ES-I3 (cell line): Measurements from ENCODE around the gene SAPCD2.

ENCODE experiments used
- H3K36me3 ChIP-seq: 2 replicates; pipeline ENCODE4 v1.6.1; 2013; ENCODE audit warnings: mild to moderate bottlenecking, low read length, control low read depth, moderate library complexity; ENCODE audit not compliant: insufficient read depth
- H3K4me1 ChIP-seq: 2 replicates; pipeline ENCODE4 v1.6.1; 2013; ENCODE audit warnings: mild to moderate bottlenecking, control low read depth, low read length; ENCODE audit not compliant: insufficient read depth
- H3K9ac ChIP-seq: 2 replicates; pipeline ENCODE4 v1.6.1; 2013; ENCODE audit warnings: low read depth, mild to moderate bottlenecking, low read length, moderate library complexity
- H3K9me3 ChIP-seq: 2 replicates; pipeline ENCODE4 v1.6.1; 2013; ENCODE audit warnings: mild to moderate bottlenecking, low read length, moderate library complexity; ENCODE audit not compliant: control insufficient read depth, insufficient read depth

SAPCD2 gene

DNA sequence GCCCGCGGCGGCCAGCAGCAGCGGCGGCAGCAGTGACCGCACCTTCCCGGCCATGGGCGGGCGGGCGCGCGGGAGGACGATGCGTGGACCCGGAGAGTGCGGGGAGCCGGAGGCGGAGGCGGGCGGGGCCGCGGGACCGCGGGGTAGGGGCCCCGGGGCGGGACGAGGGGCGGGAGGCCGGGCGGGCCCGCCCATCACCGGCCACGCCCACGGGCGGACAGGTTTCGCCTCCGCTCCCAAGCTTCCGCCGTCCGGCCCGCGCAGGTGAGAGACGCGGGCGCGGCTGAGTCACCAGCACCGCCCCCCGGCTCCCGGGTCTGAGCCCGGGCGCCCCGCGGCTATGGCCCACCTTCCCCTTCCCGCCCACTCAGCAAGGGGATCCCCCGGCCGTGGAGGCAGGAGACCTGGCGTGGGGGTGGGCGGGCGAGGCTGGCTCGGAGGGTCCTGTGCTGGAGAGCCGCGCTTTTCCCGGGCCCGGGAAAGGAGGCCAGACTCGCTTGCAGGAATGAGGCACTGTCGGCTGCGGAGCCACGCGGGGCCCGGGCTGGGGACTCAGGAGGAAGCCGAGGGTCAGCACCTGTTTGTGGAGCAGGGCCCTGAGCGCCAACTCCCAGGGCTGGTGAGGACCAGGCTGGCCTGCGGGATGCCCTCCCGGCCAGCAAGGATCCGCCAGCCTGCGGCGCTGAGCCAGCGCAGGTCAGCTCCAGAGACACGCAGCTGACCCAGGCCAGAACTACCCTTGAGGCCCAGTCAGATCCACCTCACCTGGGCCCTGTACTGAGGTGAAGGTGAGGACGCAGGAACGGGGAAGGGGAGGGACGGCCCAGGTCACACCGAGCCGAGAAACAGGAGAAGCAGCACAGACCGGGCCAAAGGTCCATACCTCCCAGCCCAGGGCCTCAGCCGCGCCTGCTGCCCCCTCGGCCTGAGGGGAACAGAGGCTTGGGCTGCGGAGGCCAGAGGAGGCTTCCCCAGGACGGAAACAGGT is 16.1 kb downstream of the SAPCD2 start, which contains the start of gene ENTPD2:
ENTPD2 (minus strand) TSS at position 118 of the 988 bp plus-strand sequence; CDS start at position 54, 64 bp downstream.
- no peaks in the 10 kb centered on the region; the same call in 1 of the 2 replicates for H3K4me1 ChIP-seq
- peak within 1 kb of the TSS; percentile 44 for H3K9ac ChIP-seq
- no peaks in the 10 kb centered on the region for H3K36me3 ChIP-seq
- H3K9me3 ChIP-seq, result no peaks in the 10 kb centered on the region

DNA sequence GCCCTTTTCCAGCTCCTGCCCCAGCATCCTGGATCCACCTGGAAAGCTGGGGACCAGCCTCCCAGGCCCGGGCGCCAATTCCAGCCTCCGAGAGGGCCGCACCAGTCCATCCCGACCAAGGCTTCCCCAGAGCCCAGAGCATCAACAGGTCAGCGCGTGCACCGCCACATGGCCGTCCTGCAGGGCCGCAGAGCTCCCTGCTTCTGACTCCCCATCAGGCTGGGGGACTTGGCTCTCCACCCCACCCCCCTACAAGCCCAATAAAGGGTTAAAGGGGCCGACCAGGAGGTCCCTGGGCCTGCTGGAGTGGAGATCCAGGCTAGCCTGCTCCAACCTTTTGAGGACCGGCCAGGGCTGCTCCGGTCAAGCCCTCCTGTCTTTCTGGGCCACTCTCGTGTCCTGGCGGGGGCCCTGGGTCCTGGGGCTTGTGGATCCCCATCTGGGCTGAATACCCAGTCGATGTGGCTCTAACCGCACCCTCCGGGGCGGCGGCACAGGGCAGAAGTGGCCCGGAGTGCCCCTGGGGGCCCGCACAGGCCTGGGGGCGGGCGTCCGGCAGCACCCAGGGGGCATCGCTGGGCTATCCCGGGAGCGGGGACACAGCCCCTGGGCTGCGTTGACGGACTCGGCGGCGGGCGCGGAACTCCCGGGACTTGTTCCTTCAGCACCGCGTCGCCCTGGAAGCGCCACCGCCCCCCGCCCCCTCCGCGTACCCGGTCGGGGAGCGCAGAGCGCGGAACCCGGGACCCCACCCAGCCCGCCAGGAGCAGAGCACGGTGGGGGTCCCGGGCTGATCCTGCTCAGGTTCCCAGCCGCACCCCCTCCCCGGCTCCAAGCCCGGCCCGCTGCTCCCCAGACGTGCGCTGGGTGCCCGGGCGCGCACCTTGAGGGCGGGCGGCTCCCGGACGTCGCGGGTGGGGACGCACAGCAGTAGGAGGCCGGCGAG is 17.1 kb downstream of the SAPCD2 start:
- Histone ChIP-seq H3K9me3 (no peaks in the 10 kb centered on the region), H3K36me3 (no peaks in the 10 kb centered on the region), H3K4me1 (no peaks in the 10 kb centered on the region; the same call in 1 of the 2 replicates), H3K9ac (peak overlapping the region; percentile 44; the same call in 1 of the 2 replicates)

DNA sequence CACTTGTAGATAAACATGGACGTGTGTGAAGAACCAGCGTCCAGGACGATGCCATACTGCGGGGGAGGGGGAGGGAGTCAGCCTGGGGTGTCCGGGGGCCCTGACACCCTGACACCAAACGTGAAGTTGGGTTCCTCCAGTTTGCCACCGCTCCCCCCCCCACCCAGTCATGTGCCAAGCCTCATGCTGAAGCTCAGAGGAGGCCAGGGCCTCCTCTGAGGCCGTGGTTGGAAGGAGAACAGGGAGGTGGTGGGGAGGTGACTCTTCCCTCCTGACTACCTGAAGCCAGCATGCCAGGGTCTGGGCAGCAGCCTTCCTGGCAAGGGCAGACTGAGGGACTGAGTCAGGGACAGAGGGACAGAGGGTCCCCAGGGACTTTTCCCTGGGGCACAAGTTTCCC is 18.1 kb downstream of the SAPCD2 start:
- H3K9ac ChIP-seq, result no peak overlapping the region
- H3K36me3 ChIP-seq, result no peaks in the 10 kb centered on the region
- H3K4me1 ChIP-seq, result no peaks in the 10 kb centered on the region; the same call in 1 of the 2 replicates
- H3K9me3 ChIP-seq, result no peaks in the 10 kb centered on the region

DNA sequence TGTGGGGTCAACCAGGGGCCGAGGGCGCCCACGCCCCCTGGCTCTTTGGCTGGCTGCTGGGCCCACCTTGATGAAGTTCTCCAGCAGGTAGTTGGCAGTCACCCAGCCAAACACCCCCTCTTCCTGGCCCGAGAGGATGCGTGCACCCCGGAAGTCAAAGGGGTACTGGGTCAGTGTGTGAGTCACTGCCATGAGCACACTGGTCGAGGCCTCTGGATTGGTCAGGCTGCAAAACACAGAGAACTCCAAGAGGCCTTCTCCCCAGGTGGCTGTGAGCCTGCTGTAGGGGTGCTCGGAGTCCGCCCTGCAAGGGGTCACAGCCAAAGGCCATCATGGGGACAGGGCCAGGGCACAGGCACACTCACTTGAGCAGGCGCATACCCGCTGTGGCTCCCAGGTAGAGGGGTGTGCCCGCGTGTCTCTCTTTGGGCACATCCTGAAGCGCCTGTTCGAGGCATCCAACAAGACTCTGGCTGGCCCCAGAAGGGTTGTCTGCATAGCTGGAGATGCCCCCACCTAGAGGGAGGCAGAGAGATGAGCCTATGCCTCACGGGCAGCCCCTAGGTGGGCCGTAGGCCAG is 19.1 kb downstream of the SAPCD2 start:
- H3K4me1 ChIP-seq, result no peaks in the 10 kb centered on the region; the same call in 1 of the 2 replicates
- H3K9me3 ChIP-seq, result no peaks in the 10 kb centered on the region
- no peak overlapping the region for H3K9ac ChIP-seq
- H3K36me3 ChIP-seq, result no peaks in the 10 kb centered on the region

DNA sequence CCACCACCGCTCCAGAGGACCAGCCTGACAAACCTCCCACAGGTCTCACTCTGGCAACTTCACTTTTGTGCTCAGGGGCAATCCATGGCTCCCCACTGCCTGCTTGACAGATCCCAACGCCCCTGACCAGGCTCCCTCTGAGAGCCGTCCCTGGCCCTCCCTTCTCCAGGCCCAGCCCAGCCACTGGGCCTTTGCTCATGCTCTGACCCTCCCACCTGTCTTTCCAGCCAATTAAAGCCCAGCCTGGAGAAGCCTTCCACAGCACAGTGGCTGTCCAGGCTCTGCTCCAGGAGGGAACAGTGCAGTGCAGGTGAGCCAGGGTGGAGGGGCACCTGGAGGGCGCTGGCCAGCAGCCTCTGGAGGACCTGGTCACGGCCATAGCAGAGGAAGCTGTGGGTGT is 19.8 kb downstream of the SAPCD2 start:
- Histone ChIP-seq H3K9me3 (no peaks in the 10 kb centered on the region), H3K9ac (no peak overlapping the region), H3K36me3 (no peaks in the 10 kb centered on the region), H3K4me1 (no peaks in the 10 kb centered on the region; the same call in 1 of the 2 replicates)

DNA sequence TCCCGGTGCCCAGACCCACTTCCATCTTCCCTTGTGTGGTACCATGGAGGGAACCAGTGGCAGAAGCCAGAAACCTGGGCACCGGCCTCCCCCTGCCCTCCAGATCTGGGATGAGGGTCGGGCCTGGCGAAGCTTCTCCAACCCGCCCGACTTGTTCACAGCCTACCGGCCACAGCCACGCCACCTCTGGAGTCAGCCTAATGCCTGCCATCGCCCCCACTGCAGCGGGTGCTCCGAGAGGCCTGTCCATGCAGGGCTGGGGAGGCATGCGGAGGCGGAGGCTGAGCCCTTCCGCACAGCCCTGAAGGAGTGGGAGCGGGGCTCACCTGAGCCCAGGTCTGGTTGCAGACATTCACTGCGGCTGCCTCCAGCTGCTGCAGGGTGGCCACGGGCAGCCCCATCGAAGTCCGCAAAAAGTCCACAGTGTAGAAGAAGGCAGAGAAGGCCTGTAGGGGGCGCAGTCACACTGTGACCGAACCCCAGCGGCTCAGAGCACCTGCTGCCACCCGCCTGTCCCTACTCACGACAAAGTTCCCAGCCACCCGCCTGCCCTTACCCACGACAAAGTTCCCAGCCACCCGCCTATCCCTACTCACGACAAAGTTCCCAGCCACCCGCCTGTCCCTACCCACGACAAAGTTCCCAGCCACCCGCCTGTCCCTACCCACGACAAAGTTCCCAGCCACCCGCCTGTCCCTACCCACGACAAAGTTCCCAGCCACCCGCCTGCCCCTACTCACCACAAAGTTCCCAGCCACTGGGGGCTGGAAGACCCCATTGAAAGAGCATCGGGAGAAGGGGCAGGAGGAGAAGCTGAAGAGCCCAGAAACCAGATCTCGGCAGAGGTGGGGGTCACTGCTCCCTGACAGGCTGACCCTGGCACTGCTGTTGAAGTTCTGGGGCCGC is 20.6 kb downstream of the SAPCD2 start:
- Histone ChIP-seq H3K4me1 (no peaks in the 10 kb centered on the region), H3K9me3 (no peaks in the 10 kb centered on the region), H3K36me3 (no peaks in the 10 kb centered on the region), H3K9ac (no peak overlapping the region)

DNA sequence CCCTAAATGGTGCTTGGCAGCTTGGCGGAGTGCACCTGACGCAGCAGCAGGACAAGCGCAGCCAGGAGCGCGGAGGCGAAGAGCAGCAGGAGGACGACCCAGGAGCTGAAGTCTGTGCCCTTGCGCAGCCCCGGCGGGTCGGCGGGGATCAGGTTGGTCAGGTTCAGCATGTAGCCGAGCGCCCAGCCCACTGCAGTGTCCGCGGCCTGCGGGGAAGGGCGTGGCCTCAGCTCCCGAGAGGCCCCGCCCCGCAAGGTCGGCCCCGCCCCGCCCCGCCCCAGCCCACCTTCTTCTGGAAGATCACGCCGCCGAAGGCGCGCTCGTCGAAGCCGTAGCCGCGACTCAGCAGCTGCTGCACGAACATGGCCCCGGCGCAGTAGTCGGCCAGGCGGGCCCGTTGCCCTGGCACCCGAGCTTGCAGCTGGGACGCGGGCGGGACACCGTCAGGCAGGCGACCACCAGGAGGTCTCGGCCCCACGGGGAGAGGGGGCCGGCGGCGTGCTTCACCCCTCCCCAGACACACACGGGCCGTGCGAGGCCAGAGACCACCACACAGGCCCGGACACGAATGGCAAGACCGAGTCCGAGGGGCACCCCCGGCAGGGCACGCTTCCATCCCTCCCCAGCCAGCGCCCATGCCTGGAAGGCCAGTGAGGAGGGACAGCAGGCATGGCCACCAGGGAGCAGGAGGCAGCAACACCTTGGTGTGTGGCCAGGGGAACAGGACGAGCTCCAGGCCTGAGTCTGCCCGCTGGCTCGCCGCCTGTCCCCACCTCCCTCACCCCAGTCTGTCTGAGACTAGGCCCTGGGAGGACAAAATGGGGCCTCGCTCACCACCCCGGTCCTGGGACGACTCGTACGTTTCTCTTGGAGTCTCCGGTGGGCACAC is 21.5 kb downstream of the SAPCD2 start:
- H3K4me1 ChIP-seq, result no peaks in the 10 kb centered on the region
- no peaks in the 10 kb centered on the region for H3K36me3 ChIP-seq
- no peak overlapping the region for H3K9ac ChIP-seq
- H3K9me3 ChIP-seq, result no peaks in the 10 kb centered on the region

DNA sequence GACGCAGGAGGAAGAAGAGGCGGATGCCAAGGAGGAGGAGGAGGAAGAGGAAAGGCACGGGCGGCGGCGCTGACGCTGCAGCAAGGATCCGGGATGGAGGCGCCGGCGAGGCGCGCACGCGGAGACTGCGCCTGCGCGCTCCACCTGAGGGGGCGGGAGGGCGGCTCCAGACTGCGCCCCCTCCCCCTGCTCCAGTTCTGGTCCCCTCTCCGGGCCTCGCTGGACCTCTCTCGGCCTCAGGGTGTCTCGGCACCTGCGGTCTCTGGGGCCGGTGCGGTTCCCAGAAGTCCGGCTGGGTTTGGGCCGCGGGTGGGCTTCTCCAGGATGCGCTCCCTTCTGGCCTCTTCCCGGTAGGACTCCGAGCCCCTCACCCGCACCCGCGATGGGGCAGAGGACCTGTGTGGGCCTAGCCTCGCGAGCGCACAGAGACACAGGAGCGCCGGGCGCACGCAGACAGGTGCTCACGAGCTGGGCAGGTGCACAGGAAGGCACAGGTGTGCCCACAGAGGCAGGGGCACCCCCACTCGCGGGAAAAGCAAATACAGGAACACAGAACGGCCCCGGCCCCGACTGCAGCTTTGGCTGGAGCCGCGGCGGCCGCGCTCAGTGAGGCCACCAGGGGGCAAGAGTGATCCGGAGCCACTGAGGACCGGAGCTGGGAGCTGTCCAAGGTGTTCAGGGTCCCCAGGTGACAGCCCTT is 24.1 kb downstream of the SAPCD2 start, which contains the start of gene NPDC1:
NPDC1 (minus strand) TSS at position 90 of the 700 bp plus-strand sequence. CDS start 188 bp downstream, outside the sequence.
- Histone ChIP-seq H3K9ac (peak within 1 kb of the TSS; percentile 58), H3K36me3 (no peaks in the 10 kb centered on the region), H3K9me3 (no peaks in the 10 kb centered on the region), H3K4me1 (no peaks in the 10 kb centered on the region; the same call in 1 of the 2 replicates)

DNA sequence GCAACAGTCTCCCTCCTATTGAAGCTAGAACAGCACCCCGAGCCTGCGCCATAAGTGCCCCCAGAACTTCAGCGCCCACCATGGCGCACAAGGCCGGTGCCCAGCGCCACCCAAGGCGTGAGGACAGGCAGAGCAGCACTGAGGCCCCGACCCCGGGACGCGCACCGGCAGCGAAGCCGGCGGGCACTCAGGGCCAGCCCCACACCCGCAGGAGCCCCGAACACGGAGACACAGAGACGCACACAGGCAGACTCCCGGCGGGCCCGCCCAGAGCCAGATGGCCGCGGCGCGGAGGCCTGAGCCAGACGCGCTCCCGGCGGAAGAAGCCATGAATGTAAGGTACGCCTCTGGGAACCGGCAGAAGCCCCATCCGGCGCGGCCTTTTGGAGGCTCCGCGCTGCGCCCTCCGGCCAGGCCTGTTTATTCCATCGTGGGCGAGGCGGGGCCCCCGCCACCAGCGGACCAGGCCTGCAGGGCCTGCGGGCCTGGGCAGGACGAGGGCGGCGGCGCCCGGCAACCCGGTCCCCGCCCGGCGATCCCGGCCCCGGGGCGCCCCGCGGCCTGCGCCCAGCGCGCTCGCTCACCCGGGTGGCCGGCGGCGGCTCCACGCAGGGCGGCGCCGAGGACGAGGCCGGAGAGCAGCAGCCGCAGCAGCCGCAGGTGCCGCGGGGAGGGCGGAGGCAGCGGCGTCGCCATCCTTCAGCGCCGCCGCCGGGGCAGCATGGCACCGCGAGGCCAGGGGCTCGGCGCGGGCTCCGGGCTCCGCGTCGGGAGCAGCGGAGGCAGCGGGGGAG is 24.9 kb downstream of the SAPCD2 start:
- H3K4me1 ChIP-seq, result no peaks in the 10 kb centered on the region; the same call in 1 of the 2 replicates
- peak overlapping the region; percentile 58 for H3K9ac ChIP-seq
- no peaks in the 10 kb centered on the region for H3K9me3 ChIP-seq
- no peaks in the 10 kb centered on the region for H3K36me3 ChIP-seq

DNA sequence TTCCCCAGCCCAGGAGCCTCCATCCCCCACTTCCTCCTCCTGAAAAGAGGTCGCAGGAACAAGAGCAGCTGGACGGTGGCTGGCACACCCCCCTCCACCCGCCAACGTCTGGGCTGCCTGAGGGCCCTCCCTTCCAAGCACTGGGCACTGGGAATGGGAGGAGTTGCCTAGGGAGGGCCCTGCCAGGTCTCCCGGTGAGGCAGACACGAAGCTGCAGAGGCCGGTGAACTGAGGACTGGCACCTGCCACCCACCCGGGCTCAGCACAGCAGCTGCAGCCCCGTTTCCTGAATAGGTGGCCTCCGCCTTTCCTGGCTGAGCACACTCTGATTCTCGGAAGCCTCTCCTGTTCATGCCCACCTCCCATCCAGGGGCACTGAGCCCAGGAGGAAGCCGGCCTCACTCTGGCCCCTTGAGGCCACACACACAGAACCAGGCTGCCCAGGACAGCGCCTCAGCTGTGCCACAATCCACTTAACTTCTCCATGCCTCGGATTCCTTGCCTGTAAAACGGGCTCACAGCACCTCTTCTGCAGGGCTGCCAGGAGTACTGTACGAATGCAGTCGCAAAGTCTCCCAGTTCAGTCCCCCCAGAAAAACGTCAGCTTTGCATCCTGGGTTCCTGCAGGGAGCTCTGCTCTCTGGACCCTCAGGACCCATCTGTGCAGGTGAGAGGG is 25.7 kb downstream of the SAPCD2 start:
- no peaks in the 10 kb centered on the region for H3K9me3 ChIP-seq
- H3K36me3 ChIP-seq, result no peaks in the 10 kb centered on the region
- no peaks in the 10 kb centered on the region; the same call in 1 of the 2 replicates for H3K4me1 ChIP-seq
- H3K9ac ChIP-seq, result peak overlapping the region; percentile 58; the same call in 1 of the 2 replicates

DNA sequence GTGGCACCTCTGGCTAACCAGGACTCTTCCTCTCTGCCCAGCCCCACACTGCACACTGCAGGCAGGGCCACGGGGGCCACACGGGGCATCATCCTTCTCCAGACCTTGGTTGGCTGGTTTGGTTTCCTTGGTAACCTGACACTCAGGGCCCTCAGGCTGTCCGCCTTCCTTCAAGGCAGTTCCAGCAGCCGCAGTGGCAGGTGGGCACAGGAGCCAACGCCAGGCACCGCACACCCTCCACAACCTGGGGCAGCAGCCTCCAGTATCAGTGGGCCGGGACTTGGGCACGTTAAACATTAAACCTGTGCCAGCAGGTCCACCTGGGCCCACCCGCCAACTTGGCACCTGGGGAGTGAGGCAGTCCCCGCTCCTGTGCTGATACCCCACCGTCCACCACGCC is 26.3 kb downstream of the SAPCD2 start:
- Histone ChIP-seq H3K9ac (no peak overlapping the region), H3K4me1 (no peaks in the 10 kb centered on the region; the same call in 1 of the 2 replicates), H3K9me3 (no peaks in the 10 kb centered on the region), H3K36me3 (no peaks in the 10 kb centered on the region)
